Measurements from ENCODE around the gene RCAN2. TPM values are rescaled to one million over a fixed set of nuclear protein-coding genes. Genes with fewer than 3 reads are reported as not detected.

RCAN2 gene
- total RNA-seq, 1 experiment from 2014 or later = not detected

DNA sequence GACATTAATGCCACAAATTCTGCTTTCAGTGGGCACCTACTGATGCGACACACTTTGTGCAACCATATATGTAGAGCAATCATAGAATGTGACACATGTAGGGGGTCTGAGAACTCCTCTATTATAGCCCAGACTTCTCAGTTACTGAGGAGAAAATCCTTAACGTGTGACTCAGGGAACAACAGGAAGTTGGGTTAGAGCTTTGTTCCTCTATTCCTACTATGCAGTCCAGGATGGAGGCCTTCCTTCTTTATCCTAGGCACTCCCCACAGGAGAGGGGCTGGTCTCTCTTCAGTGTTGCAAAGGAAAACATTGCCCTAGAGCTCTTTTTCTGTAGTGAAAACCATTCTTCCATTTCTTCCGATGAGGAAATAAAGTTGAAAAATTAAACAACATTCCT lies 39.6 kb upstream of the RCAN2 start:
- Histone ChIP-seq H3K27me3 (replicated peaks; ENCODE audit: control insufficient read depth, insufficient read depth, low read length) (no peaks in the 10 kb centered on the region), H3K36me3 (ENCODE audit: control insufficient read depth, insufficient read depth, low read length) (no peaks in the 10 kb centered on the region), H3K4me1 (no peaks in the 10 kb centered on the region), H3K9me3 (no peaks in the 10 kb centered on the region), H3K4me3 (ENCODE audit: low read depth, low read length) (no peak overlapping the region)
- H3K36me3 Mint-ChIP-seq (ENCODE audit: insufficient read depth, unreplicated experiment) = no peaks in the 10 kb centered on the region
- CTCF ChIA-PET = no interaction called here
- TF ChIP-seq, protein P1, sequence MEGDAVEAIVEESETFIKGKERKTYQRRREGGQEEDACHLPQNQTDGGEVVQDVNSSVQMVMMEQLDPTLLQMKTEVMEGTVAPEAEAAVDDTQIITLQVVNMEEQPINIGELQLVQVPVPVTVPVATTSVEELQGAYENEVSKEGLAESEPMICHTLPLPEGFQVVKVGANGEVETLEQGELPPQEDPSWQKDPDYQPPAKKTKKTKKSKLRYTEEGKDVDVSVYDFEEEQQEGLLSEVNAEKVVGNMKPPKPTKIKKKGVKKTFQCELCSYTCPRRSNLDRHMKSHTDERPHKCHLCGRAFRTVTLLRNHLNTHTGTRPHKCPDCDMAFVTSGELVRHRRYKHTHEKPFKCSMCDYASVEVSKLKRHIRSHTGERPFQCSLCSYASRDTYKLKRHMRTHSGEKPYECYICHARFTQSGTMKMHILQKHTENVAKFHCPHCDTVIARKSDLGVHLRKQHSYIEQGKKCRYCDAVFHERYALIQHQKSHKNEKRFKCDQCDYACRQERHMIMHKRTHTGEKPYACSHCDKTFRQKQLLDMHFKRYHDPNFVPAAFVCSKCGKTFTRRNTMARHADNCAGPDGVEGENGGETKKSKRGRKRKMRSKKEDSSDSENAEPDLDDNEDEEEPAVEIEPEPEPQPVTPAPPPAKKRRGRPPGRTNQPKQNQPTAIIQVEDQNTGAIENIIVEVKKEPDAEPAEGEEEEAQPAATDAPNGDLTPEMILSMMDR (IDR thresholded peaks at IDR 0.05; ENCODE audit: insufficient read depth in 1 of 2, low read depth in 1 of 2, low read length in 1 of 2, severe bottlenecking in 1 of 2, unreplicated experiment in 1 of 2) = no peak
- no peak overlapping the region for H3K4me3 Mint-ChIP-seq (ENCODE audit: unreplicated experiment)
- no peaks in the 10 kb centered on the region for H3K9me3 Mint-ChIP-seq (ENCODE audit: unreplicated experiment)
- POLR2A ChIA-PET = no interaction called here
- H3K27me3 Mint-ChIP-seq (ENCODE audit: insufficient read depth, unreplicated experiment) = peaks cover 5% of the 10 kb centered on the region
- DNase-seq = no peak
- H3K27ac Mint-ChIP-seq (ENCODE audit: unreplicated experiment) = no peak overlapping the region
- no TSS peak for BruUV-seq (replicated peaks)
- no peaks in the 10 kb centered on the region for H3K4me1 Mint-ChIP-seq (ENCODE audit: low read depth, unreplicated experiment)
- intact Hi-C loops (cut with micrococcal nuclease; ENCODE audit: unreplicated experiment) = no loop called here

DNA sequence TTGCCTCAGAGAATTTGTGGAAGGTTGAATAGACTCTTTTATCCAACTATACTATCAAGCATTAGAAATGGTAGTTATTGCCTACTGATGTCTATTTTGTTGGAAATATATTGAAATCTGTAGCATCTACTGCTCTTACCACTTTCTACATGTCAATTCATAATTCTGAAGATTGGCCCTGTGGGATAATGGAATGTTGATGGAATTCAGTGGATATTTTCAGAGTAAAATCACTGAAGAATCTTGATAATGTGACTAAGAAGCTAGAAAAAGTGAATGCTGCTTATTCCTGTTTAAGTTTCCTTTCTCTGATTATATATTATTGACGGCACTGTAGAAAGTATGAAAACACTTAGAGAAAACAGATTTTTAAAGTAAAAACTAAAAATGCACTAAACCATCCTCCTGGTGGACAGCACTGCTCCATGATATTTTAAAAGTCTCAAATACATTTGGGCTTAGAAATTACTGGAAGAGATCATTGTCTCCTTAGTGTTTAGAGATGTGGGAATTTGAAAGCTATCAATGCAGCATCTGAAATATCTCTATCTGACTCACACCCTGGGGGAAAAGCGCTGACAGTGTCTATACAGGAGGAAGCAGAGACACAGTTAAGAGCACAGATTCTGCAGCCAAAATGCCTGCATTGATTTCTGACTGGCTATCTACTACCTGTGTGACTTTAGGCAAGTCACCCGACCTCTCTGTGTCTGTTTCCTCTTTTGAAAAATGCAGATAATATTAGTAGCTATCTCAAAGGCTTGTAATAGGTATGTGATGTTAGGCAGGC lies 37.9 kb upstream of the RCAN2 start:
- H3K9me3 ChIP-seq = no peaks in the 10 kb centered on the region
- ChIA-PET POLR2A (no interaction called here), CTCF (no interaction called here)
- Mint-ChIP-seq H3K4me1 (ENCODE audit: low read depth, unreplicated experiment) (no peaks in the 10 kb centered on the region), H3K27me3 (ENCODE audit: insufficient read depth, unreplicated experiment) (peaks cover 10% of the 10 kb centered on the region), H3K9me3 (ENCODE audit: unreplicated experiment) (no peaks in the 10 kb centered on the region), H3K36me3 (ENCODE audit: insufficient read depth, unreplicated experiment) (no peaks in the 10 kb centered on the region), H3K4me3 (ENCODE audit: unreplicated experiment) (no peak overlapping the region), H3K27ac (ENCODE audit: unreplicated experiment) (no peak overlapping the region)
- BruUV-seq (replicated peaks) = no TSS peak
- H3K4me3 ChIP-seq (ENCODE audit: low read depth, low read length) = no peak overlapping the region
- TF ChIP-seq, protein P1 (IDR thresholded peaks at IDR 0.05; ENCODE audit: insufficient read depth in 1 of 2, low read depth in 1 of 2, low read length in 1 of 2, severe bottlenecking in 1 of 2, unreplicated experiment in 1 of 2) = no peak
- H3K36me3 ChIP-seq (ENCODE audit: control insufficient read depth, insufficient read depth, low read length) = no peaks in the 10 kb centered on the region
- no peaks in the 10 kb centered on the region for H3K4me1 ChIP-seq
- no peak for DNase-seq
- intact Hi-C loops (cut with micrococcal nuclease; ENCODE audit: unreplicated experiment) = no loop called here
- no peaks in the 10 kb centered on the region for H3K27me3 ChIP-seq (replicated peaks; ENCODE audit: control insufficient read depth, insufficient read depth, low read length)

DNA sequence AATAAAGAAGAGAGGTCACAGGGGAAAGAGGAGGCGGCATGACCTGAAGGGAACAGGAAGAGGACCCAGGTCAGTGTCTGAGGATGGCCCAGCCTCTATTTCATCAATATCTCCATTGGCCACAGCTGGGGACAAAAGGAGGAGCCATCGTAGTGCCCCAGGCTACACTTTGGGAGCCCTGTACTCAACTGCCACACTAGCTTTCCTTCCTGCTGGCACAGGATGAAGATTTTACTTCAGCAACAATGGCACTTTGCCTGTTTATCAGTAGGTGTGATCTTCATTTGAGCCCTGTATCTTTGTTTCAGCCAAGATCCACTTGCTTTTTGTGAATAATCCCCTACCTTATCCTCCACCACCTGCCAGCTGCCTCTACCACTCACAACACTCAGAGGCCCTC lies 35.4 kb upstream of the RCAN2 start:
- no peaks in the 10 kb centered on the region for H3K9me3 ChIP-seq
- TF ChIP-seq, protein P1 (IDR thresholded peaks at IDR 0.05; ENCODE audit: insufficient read depth in 1 of 2, low read depth in 1 of 2, low read length in 1 of 2, severe bottlenecking in 1 of 2, unreplicated experiment in 1 of 2) = no peak
- H3K4me3 Mint-ChIP-seq (ENCODE audit: unreplicated experiment) = no peak overlapping the region
- no peaks in the 10 kb centered on the region for H3K4me1 ChIP-seq
- peaks cover 13% of the 10 kb centered on the region for H3K27me3 Mint-ChIP-seq (ENCODE audit: insufficient read depth, unreplicated experiment)
- H3K4me1 Mint-ChIP-seq (ENCODE audit: low read depth, unreplicated experiment) = no peaks in the 10 kb centered on the region
- H3K4me3 ChIP-seq (ENCODE audit: low read depth, low read length) = no peak overlapping the region
- BruUV-seq (replicated peaks) = no TSS peak
- no peak for DNase-seq
- no peaks in the 10 kb centered on the region for H3K36me3 ChIP-seq (ENCODE audit: control insufficient read depth, insufficient read depth, low read length)
- no peaks in the 10 kb centered on the region for H3K36me3 Mint-ChIP-seq (ENCODE audit: insufficient read depth, unreplicated experiment)
- POLR2A ChIA-PET = no interaction called here
- no peaks in the 10 kb centered on the region for H3K9me3 Mint-ChIP-seq (ENCODE audit: unreplicated experiment)
- intact Hi-C loops (cut with micrococcal nuclease; ENCODE audit: unreplicated experiment) = no loop called here
- H3K27ac Mint-ChIP-seq (ENCODE audit: unreplicated experiment) = no peak overlapping the region
- CTCF ChIA-PET = no interaction called here
- H3K27me3 ChIP-seq (replicated peaks; ENCODE audit: control insufficient read depth, insufficient read depth, low read length) = no peaks in the 10 kb centered on the region

All from Caco-2 (cell line).